Measurements from ENCODE around the gene ERN1.

Gene ERN1

GRCh38 chr17:64091116-64091515 is 38.8 kb downstream of the ERN1 start:
- Histone ChIP-seq H3K4me1 (ENCODE audit: control insufficient read depth, insufficient read depth, low read length) (peaks cover 3% of the 10 kb centered on the region), H3K36me3 (ENCODE audit: control insufficient read depth, insufficient read depth, low read length, severe bottlenecking) (no peaks in the 10 kb centered on the region), H3K4me3 (ENCODE audit: low read length) (no peak overlapping the region), H3K9me3 (ENCODE audit: control insufficient read depth, low read length) (no peaks in the 10 kb centered on the region), H3K9ac (ENCODE audit: low read length) (no peak overlapping the region), H3K27me3 (replicated peaks; ENCODE audit: control insufficient read depth, insufficient read depth, low read length) (no peaks in the 10 kb centered on the region)
- DNase-seq (ENCODE audit: low read depth), result no peak

- no peak for DNase-seq (ENCODE audit: low read depth)
- Histone ChIP-seq H3K4me3 (ENCODE audit: low read length) (no peak overlapping the region), H3K36me3 (ENCODE audit: control insufficient read depth, insufficient read depth, low read length, severe bottlenecking) (no peaks in the 10 kb centered on the region), H3K9ac (ENCODE audit: low read length) (no peak overlapping the region), H3K4me1 (ENCODE audit: control insufficient read depth, insufficient read depth, low read length) (peaks cover 10% of the 10 kb centered on the region), H3K9me3 (ENCODE audit: control insufficient read depth, low read length) (no peaks in the 10 kb centered on the region), H3K27me3 (replicated peaks; ENCODE audit: control insufficient read depth, insufficient read depth, low read length) (no peaks in the 10 kb centered on the region)
Observed at GRCh38 chr17:64090144-64090543, 39.8 kb downstream of the ERN1 start.

- H3K27me3 ChIP-seq (replicated peaks; ENCODE audit: control insufficient read depth, insufficient read depth, low read length), result no peaks in the 10 kb centered on the region
- H3K36me3 ChIP-seq (ENCODE audit: control insufficient read depth, insufficient read depth, low read length, severe bottlenecking), result no peaks in the 10 kb centered on the region
- no peak overlapping the region for H3K4me3 ChIP-seq (ENCODE audit: low read length)
- DNase-seq (ENCODE audit: low read depth), result no peak
- H3K9ac ChIP-seq (ENCODE audit: low read length), result no peak overlapping the region
- H3K4me1 ChIP-seq (ENCODE audit: control insufficient read depth, insufficient read depth, low read length), result peaks cover 28% of the 10 kb centered on the region
- no peaks in the 10 kb centered on the region for H3K9me3 ChIP-seq (ENCODE audit: control insufficient read depth, low read length)
Observed at GRCh38 chr17:64087252-64088005, 42.5 kb downstream of the ERN1 start.

GRCh38 chr17:64085650-64086005 is 44.3 kb downstream of the ERN1 start:
- H3K4me1 ChIP-seq (ENCODE audit: control insufficient read depth, insufficient read depth, low read length), result peaks cover 35% of the 10 kb centered on the region
- no peaks in the 10 kb centered on the region for H3K27me3 ChIP-seq (replicated peaks; ENCODE audit: control insufficient read depth, insufficient read depth, low read length)

GRCh38 chr17:64084940-64085649 is 44.8 kb downstream of the ERN1 start:
- H3K4me1 ChIP-seq (ENCODE audit: control insufficient read depth, insufficient read depth, low read length), result peaks cover 35% of the 10 kb centered on the region
- no peak overlapping the region for H3K4me3 ChIP-seq (ENCODE audit: low read length)
- H3K9ac ChIP-seq (ENCODE audit: low read length), result no peak overlapping the region
- no peaks in the 10 kb centered on the region for H3K27me3 ChIP-seq (replicated peaks; ENCODE audit: control insufficient read depth, insufficient read depth, low read length)
- no peaks in the 10 kb centered on the region for H3K9me3 ChIP-seq (ENCODE audit: control insufficient read depth, low read length)
- H3K36me3 ChIP-seq (ENCODE audit: control insufficient read depth, insufficient read depth, low read length, severe bottlenecking), result no peaks in the 10 kb centered on the region
- DNase-seq (ENCODE audit: low read depth), result no peak

More at GRCh38 chr17:64085650-64086005, 44.3 kb downstream of the ERN1 start:
- no peak overlapping the region for H3K9ac ChIP-seq (ENCODE audit: low read length)
- no peaks in the 10 kb centered on the region for H3K36me3 ChIP-seq (ENCODE audit: control insufficient read depth, insufficient read depth, low read length, severe bottlenecking)
- H3K9me3 ChIP-seq (ENCODE audit: control insufficient read depth, low read length), result no peaks in the 10 kb centered on the region
- H3K4me3 ChIP-seq (ENCODE audit: low read length), result no peak overlapping the region
- no peak for DNase-seq (ENCODE audit: low read depth)

- peaks cover 35% of the 10 kb centered on the region for H3K4me1 ChIP-seq (ENCODE audit: control insufficient read depth, insufficient read depth, low read length)
- no peaks in the 10 kb centered on the region for H3K9me3 ChIP-seq (ENCODE audit: control insufficient read depth, low read length)
- DNase-seq (ENCODE audit: low read depth), result no peak
- no peak overlapping the region for H3K9ac ChIP-seq (ENCODE audit: low read length)
- H3K36me3 ChIP-seq (ENCODE audit: control insufficient read depth, insufficient read depth, low read length, severe bottlenecking), result peaks cover 2% of the 10 kb centered on the region
- H3K4me3 ChIP-seq (ENCODE audit: low read length), result peak overlapping the region; percentile 20
- H3K27me3 ChIP-seq (replicated peaks; ENCODE audit: control insufficient read depth, insufficient read depth, low read length), result no peaks in the 10 kb centered on the region
Observed at GRCh38 chr17:64084086-64084939, 45.6 kb downstream of the ERN1 start.

GRCh38 chr17:64083563-64084085 is 46.3 kb downstream of the ERN1 start:
- H3K27me3 ChIP-seq (replicated peaks; ENCODE audit: control insufficient read depth, insufficient read depth, low read length), result no peaks in the 10 kb centered on the region
- H3K4me3 ChIP-seq (ENCODE audit: low read length), result no peak overlapping the region
- no peak overlapping the region for H3K9ac ChIP-seq (ENCODE audit: low read length)
- peaks cover 35% of the 10 kb centered on the region for H3K4me1 ChIP-seq (ENCODE audit: control insufficient read depth, insufficient read depth, low read length)
- DNase-seq (ENCODE audit: low read depth), result no peak
- H3K9me3 ChIP-seq (ENCODE audit: control insufficient read depth, low read length), result no peaks in the 10 kb centered on the region
- H3K36me3 ChIP-seq (ENCODE audit: control insufficient read depth, insufficient read depth, low read length, severe bottlenecking), result peaks cover 8% of the 10 kb centered on the region

GRCh38 chr17:64083093-64083492 is 46.9 kb downstream of the ERN1 start:
- Histone ChIP-seq H3K9ac (ENCODE audit: low read length) (no peak overlapping the region), H3K4me1 (ENCODE audit: control insufficient read depth, insufficient read depth, low read length) (peaks cover 35% of the 10 kb centered on the region), H3K27me3 (replicated peaks; ENCODE audit: control insufficient read depth, insufficient read depth, low read length) (no peaks in the 10 kb centered on the region), H3K4me3 (ENCODE audit: low read length) (no peak overlapping the region), H3K36me3 (ENCODE audit: control insufficient read depth, insufficient read depth, low read length, severe bottlenecking) (peaks cover 14% of the 10 kb centered on the region), H3K9me3 (ENCODE audit: control insufficient read depth, low read length) (no peaks in the 10 kb centered on the region)
- DNase-seq (ENCODE audit: low read depth), result no peak

- H3K9me3 ChIP-seq (ENCODE audit: control insufficient read depth, low read length), result no peaks in the 10 kb centered on the region
- peak; percentile 81 for DNase-seq (ENCODE audit: low read depth)
- H3K9ac ChIP-seq (ENCODE audit: low read length), result peak overlapping the region; percentile 33
- peaks cover 35% of the 10 kb centered on the region for H3K4me1 ChIP-seq (ENCODE audit: control insufficient read depth, insufficient read depth, low read length)
- peaks cover 16% of the 10 kb centered on the region for H3K36me3 ChIP-seq (ENCODE audit: control insufficient read depth, insufficient read depth, low read length, severe bottlenecking)
- H3K27me3 ChIP-seq (replicated peaks; ENCODE audit: control insufficient read depth, insufficient read depth, low read length), result no peaks in the 10 kb centered on the region
- H3K4me3 ChIP-seq (ENCODE audit: low read length), result peak overlapping the region; percentile 5
Observed at GRCh38 chr17:64081802-64082799, 47.8 kb downstream of the ERN1 start.

- DNase-seq (ENCODE audit: low read depth), result no peak
- peaks cover 16% of the 10 kb centered on the region for H3K36me3 ChIP-seq (ENCODE audit: control insufficient read depth, insufficient read depth, low read length, severe bottlenecking)
- H3K4me1 ChIP-seq (ENCODE audit: control insufficient read depth, insufficient read depth, low read length), result peaks cover 41% of the 10 kb centered on the region
- H3K27me3 ChIP-seq (replicated peaks; ENCODE audit: control insufficient read depth, insufficient read depth, low read length), result no peaks in the 10 kb centered on the region
- H3K4me3 ChIP-seq (ENCODE audit: low read length), result no peak overlapping the region
- no peak overlapping the region for H3K9ac ChIP-seq (ENCODE audit: low read length)
- no peaks in the 10 kb centered on the region for H3K9me3 ChIP-seq (ENCODE audit: control insufficient read depth, low read length)
Observed at GRCh38 chr17:64080174-64080618, 49.7 kb downstream of the ERN1 start.

Measured in adipocyte (in vitro differentiated cells).